ENCODE data around the gene MDP1.
A peak's percentile ranks its signal among the peaks of the same experiment; 100 is the strongest.
"Not testable (repeated sequence)": the region's sequence is repeated elsewhere in the genome, so short reads cannot be mapped to it uniquely, and the experiment has no call there.

The MDP1 gene

DNA sequence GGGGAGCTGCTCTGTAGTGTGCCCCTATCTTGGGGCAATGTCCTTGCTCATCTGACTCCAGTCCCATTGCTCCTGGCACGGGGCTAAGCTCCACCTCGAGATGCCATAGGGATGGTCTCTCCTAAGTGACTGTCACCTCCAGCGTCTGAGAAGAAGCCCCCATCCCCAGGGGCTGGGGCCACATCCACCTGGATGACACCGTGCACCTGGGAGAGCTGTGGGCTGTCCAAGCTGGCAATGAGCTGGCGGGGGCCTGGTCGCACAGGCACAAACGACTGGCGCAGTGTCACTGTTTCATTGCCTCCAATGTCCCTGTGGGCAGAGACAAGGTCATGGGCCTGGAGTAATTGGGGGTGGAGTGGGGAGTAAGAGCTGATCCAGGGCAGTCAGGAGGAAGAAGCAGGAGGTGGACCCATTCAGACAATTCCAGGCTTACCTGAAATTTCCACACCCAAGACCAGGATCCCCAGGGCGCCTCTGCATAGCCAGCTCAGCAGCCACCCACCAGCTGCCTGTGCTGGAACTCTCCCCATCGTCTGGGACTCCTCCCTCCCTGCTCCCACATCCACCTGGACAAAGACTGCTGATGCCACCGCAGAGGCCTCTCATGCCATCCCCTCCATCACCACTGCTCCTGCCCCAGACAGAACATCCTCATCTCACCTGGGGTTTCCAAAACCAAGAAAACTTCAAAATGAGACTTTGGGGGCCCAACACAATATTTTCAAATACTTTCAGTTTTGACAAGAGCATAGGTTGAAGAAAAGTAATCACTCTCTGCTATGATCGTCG, 33.6 kb upstream of the MDP1 start:
- DNase-seq = no peak

DNA sequence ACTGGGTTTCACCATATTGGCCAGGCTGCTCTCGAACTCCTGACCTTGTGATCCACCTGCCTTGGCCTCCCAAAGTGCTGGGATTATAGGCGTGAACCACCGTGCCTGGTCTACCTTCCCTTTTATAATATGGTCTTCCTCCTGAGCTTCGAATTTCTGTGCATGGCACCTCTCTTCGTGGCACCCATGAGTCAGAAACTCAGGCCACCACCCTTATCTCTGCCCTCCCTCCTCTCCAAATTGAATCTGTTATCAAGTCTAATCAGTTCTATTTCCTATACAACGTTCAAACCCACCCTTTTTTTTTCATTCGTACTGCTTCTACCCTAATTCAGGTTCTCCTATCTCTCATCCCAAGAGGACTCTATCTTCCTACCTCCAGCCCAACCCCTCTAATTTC, 31.6 kb upstream of the MDP1 start:
- DNase-seq = no peak

DNA sequence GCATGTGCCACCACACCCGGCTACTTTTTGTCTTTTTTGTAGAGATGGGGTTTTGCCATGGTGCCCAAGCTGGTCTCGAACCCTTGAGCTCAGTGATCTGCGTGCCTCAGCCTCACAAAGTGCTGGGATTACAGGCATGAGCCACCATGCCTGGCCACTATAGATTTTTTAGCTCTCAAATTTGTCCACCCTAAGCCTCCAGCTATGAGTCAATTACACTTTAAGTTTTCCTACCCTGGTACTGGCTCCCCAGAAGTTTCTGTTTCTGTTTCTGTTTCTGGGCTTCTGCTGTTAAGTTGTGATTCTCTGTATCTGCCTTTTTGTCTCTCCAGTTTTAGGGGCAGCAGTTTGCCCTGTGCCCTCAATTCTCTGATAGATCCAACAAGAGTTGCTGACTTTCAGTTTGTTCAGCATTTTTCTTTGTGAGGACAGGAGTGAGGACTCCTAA, 30.9 kb upstream of the MDP1 start:
- no peak for DNase-seq

GRCh38 chr14:24245350-24245749, 29.5 kb upstream of the MDP1 start:
- DNase-seq = not testable (repeated sequence)

GRCh38 chr14:24243336-24243836, 27.5 kb upstream of the MDP1 start:
- DNase-seq = no peak

- peak; percentile 93 for DNase-seq
Observed at GRCh38 chr14:24241829-24242443, 26.1 kb upstream of the MDP1 start.

DNA sequence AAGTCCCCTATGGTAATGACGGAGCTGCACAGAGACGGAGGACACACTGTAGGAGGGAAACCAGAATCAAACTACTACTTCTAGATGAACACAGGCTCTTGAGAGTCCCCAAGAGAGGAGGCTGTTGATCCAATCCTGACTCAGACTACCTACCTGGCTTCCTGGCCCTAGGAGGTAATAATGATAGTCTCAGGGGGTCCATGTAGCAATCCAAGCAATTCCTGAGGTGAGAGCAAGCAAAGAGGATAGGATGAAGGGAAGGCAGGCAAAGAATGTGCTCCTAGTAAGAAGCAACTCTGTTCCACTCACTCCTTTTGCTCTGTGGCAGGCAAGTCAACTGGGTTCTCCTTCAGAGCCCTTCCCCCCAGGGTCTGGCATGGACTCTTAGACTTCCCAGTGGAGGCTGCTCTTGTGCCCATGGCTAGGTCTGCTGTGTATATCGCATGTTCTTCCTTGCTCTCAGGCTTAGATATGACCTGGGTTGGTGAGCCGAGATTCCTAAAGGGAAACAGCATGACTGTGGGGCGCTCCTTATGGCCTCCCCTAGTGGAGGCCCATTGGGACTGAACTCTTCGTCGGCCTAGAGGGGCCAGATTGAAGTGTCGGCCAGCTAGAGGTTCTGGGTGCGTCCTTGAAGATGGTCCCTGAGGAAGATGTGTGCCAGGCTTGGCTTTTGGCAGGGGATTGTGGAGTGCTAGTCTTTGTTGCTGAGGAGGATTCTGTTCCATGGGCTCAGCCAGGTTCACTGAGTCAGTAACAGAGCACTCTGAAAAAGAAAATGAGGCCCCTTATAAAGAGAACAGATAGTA, 24.4 kb upstream of the MDP1 start:
- DNase-seq = no peak

- no peak for DNase-seq
Observed at GRCh38 chr14:24238527-24239037, 22.7 kb upstream of the MDP1 start.

DNA sequence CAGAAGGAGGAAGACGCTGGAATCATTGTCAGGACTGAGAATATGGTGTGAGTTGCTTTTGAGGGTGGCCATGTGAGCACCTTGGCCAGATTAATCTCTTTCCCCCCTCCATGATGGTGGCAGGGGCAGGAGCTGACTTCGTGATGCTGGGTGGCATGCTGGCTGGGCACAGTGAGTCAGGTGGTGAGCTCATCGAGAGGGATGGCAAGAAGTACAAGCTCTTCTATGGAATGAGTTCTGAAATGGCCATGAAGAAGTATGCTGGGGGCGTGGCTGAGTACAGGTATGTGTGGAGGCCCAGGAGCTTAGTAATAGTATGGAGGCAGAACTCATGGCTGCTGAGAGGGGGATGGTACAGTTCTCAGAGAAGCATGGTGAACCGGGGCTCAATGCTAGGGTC, 22.3 kb upstream of the MDP1 start:
- no peak for DNase-seq

DNA sequence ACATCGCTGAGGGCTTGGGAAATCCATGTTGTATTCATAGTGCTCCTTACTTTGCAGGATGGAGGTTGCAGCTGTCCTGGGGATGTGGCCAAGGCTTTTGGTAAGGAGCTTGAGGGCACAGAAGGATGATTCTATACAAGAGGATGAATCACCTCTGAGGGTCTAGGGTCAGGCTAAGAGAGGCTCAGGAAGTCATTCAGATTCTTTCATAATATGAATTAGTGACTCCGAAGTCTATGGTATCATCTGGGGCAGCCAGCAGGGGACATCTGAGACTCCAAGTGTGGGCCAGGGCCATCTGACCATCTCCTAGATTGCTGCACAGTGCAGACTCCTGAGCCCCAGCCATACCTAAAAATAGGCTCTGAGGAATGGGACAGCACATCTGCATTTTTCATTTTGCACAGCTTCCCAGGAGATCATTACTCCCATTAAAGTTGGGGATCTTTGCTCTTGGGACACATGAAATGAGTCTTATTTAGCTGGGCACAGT, 21.6 kb upstream of the MDP1 start:
- DNase-seq = no peak

GRCh38 chr14:24236689-24237462, 21.0 kb upstream of the MDP1 start:
- DNase-seq = no peak

DNA sequence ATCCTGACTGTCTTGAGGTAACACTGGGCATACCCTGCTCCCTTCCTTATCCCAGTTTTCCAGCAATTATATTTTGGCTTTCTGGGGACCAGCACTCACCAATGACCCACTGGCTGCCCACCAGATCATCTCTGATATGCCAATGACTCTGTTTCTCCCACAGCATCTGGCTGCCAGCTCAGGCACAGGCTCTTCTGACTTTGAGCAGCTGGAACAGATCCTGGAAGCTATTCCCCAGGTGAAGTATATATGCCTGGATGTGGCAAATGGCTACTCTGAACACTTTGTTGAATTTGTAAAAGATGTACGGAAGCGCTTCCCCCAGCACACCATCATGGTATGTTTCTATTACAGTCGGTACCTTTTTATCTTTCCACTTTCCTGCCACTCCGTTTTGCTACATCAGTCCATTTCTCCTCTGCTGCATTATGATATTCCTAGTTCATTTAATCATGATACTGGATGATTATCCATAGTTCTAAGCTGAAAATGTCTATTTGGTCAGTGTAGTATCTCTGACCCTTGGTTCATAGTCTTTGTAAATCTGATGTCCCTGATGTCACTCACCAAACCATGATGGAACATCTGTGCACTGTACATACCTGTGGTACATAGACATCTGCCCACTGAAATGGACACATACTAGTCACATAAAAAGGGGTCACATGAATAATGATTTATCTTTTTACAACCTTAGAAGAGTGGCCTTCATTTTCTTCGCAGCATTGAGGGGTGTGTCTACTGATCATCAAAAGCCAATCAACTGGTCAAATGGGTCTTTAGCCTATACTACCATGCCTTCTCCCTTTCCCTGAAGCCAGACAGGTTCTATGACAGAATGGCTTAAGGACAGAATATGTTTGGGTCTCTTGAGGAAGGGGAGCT, 20.2 kb upstream of the MDP1 start:
- no peak for DNase-seq

GRCh38 chr14:24234095-24235005, 18.5 kb upstream of the MDP1 start:
- DNase-seq = no peak

DNA sequence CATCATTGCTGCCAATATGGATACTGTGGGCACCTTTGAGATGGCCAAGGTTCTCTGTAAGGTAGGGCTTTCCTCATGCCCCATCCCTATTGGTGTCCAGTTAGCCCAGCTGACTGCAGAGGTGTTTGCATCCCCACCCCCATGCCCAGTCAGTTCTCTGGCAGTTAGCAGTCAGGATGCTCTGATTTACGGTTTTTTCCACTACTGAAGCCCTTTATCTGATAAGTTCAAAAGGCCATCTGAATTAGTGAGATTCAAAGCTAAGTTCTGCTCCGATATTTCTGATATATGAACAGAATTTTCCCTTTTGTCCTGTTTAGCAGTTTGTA, 17.6 kb upstream of the MDP1 start:
- DNase-seq = no peak

- no peak for DNase-seq
Observed at GRCh38 chr14:24232645-24233537, 17.0 kb upstream of the MDP1 start, which contains the start of gene GMPR2. TSS of gene GMPR2 (plus strand) at chr14:24232929. CDS start at chr14:24233254, 325 bp downstream.

- peak; percentile 90 for DNase-seq
Observed at GRCh38 chr14:24232121-24232644, 16.3 kb upstream of the MDP1 start, which contains the start of gene NEDD8. TSS of gene NEDD8 (minus strand) at chr14:24232367. CDS start at chr14:24232267, 100 bp downstream.

- no peak for DNase-seq
Observed at GRCh38 chr14:24231263-24232120, 15.6 kb upstream of the MDP1 start.

GRCh38 chr14:24228902-24229301, 13.0 kb upstream of the MDP1 start:
- no peak for DNase-seq

All from T1000 (cell line).